ENCODE results near the gene GMPPB. TPM values are rescaled to one million over a fixed set of nuclear protein-coding genes. Genes with fewer than 3 reads are reported as not detected.

GMPPB gene
- total and polyA plus RNA-seq, 9 of the 15 experiments (the other 6 are each of a cell fraction or from before 2014, with no cell fraction given) = 0.53 to 17.4 (median 8.1) TPM

- Histone ChIP-seq H2AFZ (ENCODE audit: low read depth, low read length) (no peak overlapping the region), H3K9me1 (ENCODE audit: control insufficient read depth, insufficient read depth, low read length) (peaks cover 2% of the 10 kb centered on the region), H3K27me3 (ENCODE audit: control insufficient read depth in 2 of 2, insufficient read depth in 2 of 2, low read length in 2 of 2) (no peaks in the 10 kb centered on the region), H3K79me2 (ENCODE audit: control insufficient read depth, insufficient read depth, low read length) (peaks cover 29% of the 10 kb centered on the region), H4K20me1 (replicated peaks; ENCODE audit: control insufficient read depth, insufficient read depth, low read length) (no peaks in the 10 kb centered on the region; the same call in 1 of the 2 replicates), H3K4me1 (replicated peaks in 1 of 2; ENCODE audit: control insufficient read depth in 2 of 2, insufficient read depth in 2 of 2, low read length in 2 of 2) (peaks cover 17 to 38% of the 10 kb centered on the region in 2 experiments; a peak in 4 of 5 replicates), H3K9me3 (replicated peaks; ENCODE audit: control insufficient read depth, insufficient read depth, low read depth, low read length) (no peaks in the 10 kb centered on the region), H3K4me3 (no peak overlapping the region), H3K36me3 (ENCODE audit: control insufficient read depth, insufficient read depth, low read length) (peaks cover 17% of the 10 kb centered on the region; the same call in 2 of the 3 replicates), H3K9ac (ENCODE audit: insufficient read depth in 1 of 2, low read depth in 2 of 2, low read length in 2 of 2) (peak overlapping the region in 1 of 2 experiments; percentile 26; a peak in 2 of 4 replicates), H3K4me2 (ENCODE audit: insufficient read depth, low read length) (no peak overlapping the region), H3K27ac (ENCODE audit: extremely low read depth, low read depth, low read length) (peak overlapping the region; percentile 54; the same call in 1 of the 3 replicates)
- peak; percentile 61 for ATAC-seq
- in situ Hi-C loops (cut with MboI) = loop anchor here (5.0 kb wide), 1 partner anchor 129 kb away; no protein-coding TSS in a partner anchor
- FAIRE-seq = peak; percentile 89
- 28% methylated on average over 8 of the region's 11 CpGs for WGBS (ENCODE audit: insufficient coverage, low coverage, missing lambda C conversion rate)
- ChIA-PET POLR2A (interaction anchor here (0.6 kb wide), 2 partner anchors 41 to 424 kb away, joined by 3 read pairs; no protein-coding TSS in a partner anchor), CTCF (ENCODE audit: low intra/inter-chr PET ratio) (interaction anchor here (0.6 to 1.9 kb wide), 5 partner anchors 61 to 658 kb away, joined by 3 to 21 read pairs (median 4); no protein-coding TSS in a partner anchor)
- DNase-seq (ENCODE audit: extremely low read depth in 1 of 4, low spot score in 3 of 4) = peak; percentile 65 to 80 (median 70)
- intact Hi-C loops (cut with micrococcal nuclease) = loop anchor here (1.0 to 5.0 kb wide), 3 partner anchors 104 to 217 kb away; no protein-coding TSS in a partner anchor
- no TSS peak for BruUV-seq (replicated peaks)
- TF ChIP-seq C11orf30 (IDR thresholded peaks at IDR 0.05; ENCODE audit: low read depth) (no peak), SMC3 (conservative IDR thresholded peaks at IDR 0.05; ENCODE audit: insufficient read depth, low read depth, low read length) (peak; percentile 84), HNRNPL (IDR thresholded peaks at IDR 0.05; ENCODE audit: low read depth, low read length) (no peak), RB1 (IDR thresholded peaks at IDR 0.05; ENCODE audit: low read depth) (peak; percentile 47; the same call in 1 of the 2 replicates), SP1 (CRISPR knock-in tag; IDR thresholded peaks at IDR 0.05) (peak; percentile 46; the same call in 1 of the 2 replicates), YY1 (IDR thresholded peaks at IDR 0.05; ENCODE audit: borderline replicate concordance in 1 of 3, control insufficient read depth in 1 of 3, extremely low read depth in 1 of 3, insufficient read depth in 3 of 3, insufficient read length in 1 of 3, insufficient replicate concordance in 2 of 3, low read depth in 1 of 3, low read length in 2 of 3) (no peak), CC2D1A (IDR thresholded peaks at IDR 0.05) (peak; percentile 54; the same call in 1 of the 2 replicates), ZNF780A (CRISPR knock-in tag; IDR thresholded peaks at IDR 0.05) (no peak), ZNF140 (CRISPR knock-in tag; IDR thresholded peaks at IDR 0.05) (no peak), BRD9 (IDR thresholded peaks at IDR 0.05; ENCODE audit: low read depth, partially characterized antibody) (no peak), DNMT1 (IDR thresholded peaks at IDR 0.05) (no peak), PHTF2 (CRISPR knock-in tag; IDR thresholded peaks at IDR 0.05) (no peak), TARDBP (IDR thresholded peaks at IDR 0.05) (no peak), SRSF9 (IDR thresholded peaks at IDR 0.05; ENCODE audit: borderline replicate concordance, low read depth, low read length) (no peak), KLF1 (tag; IDR thresholded peaks at IDR 0.05) (no peak), HDAC3 (IDR thresholded peaks at IDR 0.05; ENCODE audit: borderline replicate concordance, partially characterized antibody) (no peak)
- TF ChIP-seq, protein P1, sequence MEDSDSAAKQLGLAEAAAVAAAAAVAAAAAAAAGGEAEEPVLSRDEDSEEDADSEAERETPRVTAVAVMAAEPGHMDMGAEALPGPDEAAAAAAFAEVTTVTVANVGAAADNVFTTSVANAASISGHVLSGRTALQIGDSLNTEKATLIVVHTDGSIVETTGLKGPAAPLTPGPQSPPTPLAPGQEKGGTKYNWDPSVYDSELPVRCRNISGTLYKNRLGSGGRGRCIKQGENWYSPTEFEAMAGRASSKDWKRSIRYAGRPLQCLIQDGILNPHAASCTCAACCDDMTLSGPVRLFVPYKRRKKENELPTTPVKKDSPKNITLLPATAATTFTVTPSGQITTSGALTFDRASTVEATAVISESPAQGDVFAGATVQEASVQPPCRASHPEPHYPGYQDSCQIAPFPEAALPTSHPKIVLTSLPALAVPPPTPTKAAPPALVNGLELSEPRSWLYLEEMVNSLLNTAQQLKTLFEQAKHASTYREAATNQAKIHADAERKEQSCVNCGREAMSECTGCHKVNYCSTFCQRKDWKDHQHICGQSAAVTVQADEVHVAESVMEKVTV (CRISPR knock-in tag; IDR thresholded peaks at IDR 0.05) = peak; percentile 48
- TF ChIP-seq, protein P2, sequence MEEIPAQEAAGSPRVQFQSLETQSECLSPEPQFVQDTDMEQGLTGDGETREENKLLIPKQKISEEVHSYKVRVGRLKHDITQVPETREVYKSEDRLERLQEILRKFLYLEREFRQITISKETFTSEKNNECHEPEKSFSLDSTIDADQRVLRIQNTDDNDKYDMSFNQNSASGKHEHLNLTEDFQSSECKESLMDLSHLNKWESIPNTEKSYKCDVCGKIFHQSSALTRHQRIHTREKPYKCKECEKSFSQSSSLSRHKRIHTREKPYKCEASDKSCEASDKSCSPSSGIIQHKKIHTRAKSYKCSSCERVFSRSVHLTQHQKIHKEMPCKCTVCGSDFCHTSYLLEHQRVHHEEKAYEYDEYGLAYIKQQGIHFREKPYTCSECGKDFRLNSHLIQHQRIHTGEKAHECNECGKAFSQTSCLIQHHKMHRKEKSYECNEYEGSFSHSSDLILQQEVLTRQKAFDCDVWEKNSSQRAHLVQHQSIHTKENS (CRISPR knock-in tag; IDR thresholded peaks at IDR 0.05) = no peak
These were observed 52.2 kb downstream of the GMPPB start for GRCh38 chr3:49671291-49672288.

Data from K562 (cell line).